UCSD-AML1 (cell line): ENCODE measurements around the gene PRKCB.

Experiments
- DNase-seq: peaks from one replicate; lab custom pipeline; 2025; ENCODE audit not compliant: unreplicated experiment; lab: John Stamatoyannopoulos, UW

The PRKCB gene

DNA sequence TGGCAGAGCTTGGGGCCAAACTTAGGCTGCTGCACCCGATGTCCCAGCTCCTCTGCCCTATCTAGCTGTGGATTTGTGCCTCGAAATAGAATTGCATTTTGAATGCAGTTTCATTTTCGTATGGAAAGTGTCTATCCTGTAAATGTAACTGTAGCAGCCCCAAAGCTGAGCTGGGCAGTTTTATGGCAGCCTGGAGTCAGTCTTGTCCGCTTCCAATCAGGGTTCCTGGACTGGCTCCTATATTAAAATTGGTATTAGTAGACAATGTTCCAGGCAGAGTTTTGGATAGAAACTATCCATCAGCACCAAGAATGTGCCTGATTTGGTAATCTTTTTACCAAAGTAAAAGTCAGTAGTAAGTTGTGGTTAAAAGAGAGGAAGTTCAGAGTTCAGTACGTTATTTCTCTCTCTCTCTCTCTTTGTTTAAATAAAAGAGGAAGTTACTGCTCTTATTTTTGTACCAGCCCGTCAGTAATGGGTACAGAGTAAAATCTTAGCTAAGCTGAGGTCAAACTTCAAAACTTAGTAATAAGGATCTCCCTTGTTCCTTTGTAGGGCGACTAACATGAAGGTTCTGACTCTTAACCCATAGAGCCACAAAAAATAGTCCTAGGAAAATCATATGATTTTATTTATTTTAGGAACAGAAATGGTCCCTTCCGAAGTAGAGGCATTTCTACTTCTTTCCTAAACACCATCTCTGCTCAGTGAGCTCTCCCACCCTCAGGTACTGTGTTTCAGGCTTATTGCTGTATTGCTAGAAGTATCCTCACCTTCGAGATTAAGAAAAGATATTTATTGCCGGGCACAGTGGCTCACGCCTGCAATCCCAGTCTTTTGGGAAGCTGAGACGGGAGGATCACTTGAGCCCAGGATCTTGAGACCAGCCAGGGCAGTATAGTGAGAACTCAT is 28.0 kb downstream of the PRKCB start:
- DNase-seq = no peak

DNA sequence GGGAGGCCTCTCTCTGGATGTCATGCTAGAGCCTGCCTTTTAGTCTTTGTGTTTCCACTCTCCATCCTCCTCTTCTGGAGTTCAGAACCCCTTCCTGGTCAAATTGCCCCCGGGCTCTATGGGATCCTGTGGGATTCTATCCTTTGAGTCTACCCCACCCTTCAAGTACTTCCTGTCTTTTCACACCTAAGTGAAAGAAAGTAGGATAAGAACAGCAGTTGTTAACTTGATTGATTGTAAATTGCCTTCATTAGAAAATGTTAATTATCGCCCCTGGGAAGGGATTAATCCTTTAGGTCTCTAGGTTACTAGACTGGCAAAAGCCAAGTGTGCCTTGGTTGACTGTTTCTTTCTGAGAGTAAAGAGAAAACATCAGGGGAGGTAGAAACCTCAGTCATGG is 30.1 kb downstream of the PRKCB start:
- no peak for DNase-seq

DNA sequence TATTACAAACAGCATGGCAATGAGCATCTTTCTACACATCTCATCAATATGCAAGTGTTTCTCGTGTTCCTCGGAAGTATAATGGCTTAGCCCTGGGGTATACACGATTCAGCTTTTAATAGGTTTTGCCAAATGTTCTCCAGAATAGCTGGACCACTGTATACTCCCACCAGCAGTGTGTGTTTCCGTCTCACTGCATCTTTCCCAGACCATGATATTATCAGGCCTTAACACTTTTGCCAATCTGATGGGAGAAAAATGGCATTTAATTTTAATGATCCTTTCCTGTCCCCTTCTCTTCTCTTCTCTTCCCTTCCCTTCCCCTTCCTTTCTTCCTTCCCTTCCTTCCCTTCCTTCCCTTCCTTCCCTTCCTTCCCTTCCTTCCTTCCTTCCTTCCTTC is 30.8 kb downstream of the PRKCB start:
- no peak for DNase-seq

GRCh38 chr16:23867566-23867965 is 31.8 kb downstream of the PRKCB start:
- DNase-seq = no peak

DNA sequence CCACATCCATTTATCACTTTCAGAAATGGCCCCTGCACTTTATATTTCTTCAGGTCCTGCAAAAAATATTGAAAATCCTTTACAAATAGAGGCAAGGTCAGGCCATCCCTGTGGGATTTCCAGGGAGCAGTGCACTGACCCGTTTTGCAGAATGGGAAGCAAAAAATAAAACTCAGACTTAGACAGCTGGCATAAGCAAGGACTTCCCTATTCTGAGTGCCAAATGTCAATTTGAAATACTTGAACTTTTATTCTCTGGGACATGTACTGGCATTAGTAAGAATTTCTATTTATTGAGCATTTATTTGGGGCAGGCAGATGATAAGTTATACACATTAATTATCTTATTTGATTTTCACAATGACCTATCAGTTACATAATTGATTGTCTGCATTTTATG is 32.4 kb downstream of the PRKCB start:
- no peak for DNase-seq

DNA sequence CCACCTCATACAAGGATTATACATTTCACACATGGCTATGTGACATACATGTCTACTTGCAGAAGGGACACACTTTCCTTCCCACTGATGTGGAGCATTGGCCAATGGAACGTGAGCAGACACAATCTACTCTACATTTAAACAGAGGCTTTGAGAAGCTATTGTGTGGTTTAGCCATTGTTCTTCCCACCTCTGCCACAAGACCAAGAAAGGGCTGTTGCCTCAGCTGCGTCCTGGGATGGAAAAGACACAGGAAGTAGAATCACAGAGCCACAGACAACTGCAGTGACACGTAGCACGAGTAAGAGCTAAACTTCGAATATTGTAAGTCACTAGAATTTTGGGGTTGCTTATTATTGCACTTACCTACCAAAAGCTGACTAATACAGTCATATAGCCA is 33.3 kb downstream of the PRKCB start:
- DNase-seq = no peak

- DNase-seq = no peak
These were observed 36.1 kb downstream of the PRKCB start for GRCh38 chr16:23871924-23872323.

DNA sequence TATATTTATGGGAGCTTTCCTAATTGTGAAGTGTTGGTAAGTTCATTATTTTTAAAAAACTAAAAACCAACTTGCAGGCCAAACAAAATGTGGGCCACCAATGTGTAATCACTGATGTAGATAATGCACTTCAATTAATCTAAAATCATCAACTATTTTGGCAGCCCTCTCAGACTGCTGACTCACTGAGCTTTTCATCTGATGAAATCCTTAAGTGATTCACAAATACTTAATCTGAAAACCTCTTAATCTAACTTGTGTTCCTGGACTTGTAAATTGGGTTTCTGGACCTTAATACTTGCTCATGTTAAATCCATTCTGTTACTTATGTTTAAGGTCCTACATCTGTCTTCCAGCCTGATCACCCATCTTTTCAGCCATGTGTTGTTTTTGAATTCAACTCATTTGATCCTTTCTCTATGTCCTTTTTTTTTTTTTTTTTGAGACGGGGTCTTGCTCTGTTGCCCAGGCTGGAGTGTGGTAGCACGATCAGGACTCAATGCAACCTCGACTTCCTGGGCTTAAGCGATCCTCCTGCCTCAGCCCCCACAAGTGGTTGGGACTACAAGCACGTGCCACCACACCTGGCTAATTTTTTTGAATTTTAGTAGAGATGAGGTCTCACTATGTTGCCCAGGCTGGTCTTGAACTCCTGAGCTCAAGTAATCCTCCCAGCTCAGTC is 39.0 kb downstream of the PRKCB start:
- no peak for DNase-seq

DNA sequence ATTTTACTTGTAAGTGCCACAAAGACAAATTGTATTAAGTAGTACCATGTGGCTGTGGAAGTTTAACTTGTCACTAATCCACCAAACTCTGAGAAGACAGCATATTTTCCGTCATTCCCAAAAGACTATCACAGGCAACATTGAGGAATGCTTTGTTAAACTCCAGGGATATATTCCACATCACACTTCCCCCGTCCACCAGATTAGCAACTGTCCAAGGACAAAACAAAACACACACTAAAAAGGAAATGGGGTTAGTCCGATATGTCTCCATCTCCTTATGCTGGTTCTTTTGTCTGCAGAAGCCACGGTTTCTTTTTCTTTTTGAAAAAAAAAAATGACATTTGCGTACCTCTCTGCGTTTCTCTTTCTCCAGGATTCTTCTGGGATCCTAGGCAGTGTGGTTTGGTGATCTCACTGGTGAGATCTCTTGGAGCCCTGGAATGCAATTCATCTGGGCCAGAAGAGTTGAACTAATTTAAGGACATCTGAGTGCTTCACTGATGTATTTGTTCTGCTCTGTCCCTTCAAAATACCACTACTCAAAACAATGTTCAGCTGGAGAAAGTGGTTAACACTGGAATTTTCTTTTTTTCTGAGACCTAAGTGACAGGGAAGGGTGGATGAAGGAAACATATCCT is 40.6 kb downstream of the PRKCB start:
- no peak for DNase-seq

GRCh38 chr16:23877107-23878070 is 41.6 kb downstream of the PRKCB start:
- peak; percentile 48 for DNase-seq

DNA sequence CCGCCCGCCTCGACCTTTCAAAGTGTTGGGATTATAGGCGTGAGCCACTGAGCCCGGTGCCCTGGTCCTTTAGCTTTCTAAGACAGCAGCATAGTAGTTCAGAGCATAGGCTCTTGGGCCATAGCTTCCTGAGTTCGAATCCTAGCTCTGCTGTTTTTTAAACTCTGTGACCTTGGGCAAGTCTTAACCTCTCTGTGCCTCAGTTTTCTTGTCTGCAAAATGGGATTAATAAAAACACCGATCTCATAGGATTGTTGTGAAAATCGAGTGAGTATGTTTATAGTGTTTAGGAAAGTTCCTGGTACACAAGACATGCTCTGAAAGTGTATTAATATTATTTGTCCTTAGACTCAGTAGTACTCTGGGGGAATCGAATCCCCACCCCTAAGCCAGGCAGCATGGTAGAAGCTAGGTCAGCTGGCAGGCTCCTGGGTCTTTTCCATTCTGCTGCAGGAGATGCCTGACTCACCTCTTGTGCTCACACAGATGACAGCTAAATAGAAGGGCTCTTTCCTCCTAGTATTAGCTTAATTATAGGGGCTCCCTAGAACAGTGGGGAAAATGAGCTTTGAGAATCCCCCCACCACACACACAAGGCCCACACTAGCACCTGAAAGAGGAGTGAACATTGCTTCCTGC is 44.1 kb downstream of the PRKCB start:
- no peak for DNase-seq

GRCh38 chr16:23889189-23889588 is 53.4 kb downstream of the PRKCB start:
- no peak for DNase-seq

GRCh38 chr16:23893986-23894385 is 58.2 kb downstream of the PRKCB start:
- no peak for DNase-seq

- DNase-seq = no peak
These were observed 59.3 kb downstream of the PRKCB start for GRCh38 chr16:23895052-23895451.

GRCh38 chr16:23896832-23897821 is 61.3 kb downstream of the PRKCB start:
- peak; percentile 71 for DNase-seq

GRCh38 chr16:23898682-23899430 is 63.1 kb downstream of the PRKCB start:
- no peak for DNase-seq

GRCh38 chr16:23899869-23900268 is 64.1 kb downstream of the PRKCB start:
- DNase-seq = no peak

DNA sequence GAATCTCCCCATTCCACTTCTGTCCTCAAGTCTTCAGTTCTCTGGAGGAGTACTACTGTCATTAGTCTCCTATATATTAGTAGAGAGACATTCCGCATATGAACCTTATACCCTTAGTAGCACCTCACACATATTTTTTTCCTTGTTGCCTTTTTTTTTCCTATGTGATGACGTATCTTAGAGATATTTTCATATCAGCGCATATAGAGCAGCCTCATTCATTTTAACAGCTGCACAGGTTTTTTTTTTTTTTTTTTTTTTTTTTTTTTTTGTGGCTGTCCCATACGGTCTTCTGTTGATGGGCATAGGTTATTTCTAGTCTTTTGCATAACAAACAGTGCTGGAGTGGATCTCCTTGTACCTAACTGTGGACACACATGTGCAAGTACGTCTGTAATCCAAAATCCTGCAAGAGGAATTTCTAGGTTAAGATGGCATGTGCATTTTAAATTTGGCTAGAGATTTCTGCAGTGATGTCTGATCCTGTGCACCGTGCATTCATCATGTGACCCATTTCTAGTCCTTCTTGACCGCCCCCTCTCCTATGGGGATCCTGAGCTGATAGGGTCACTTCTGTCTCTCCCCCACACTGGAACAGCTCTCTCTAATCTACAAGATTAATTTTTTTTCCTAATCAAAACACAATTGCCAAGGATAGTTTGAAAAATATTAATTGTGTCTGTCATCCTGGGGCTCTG is 64.8 kb downstream of the PRKCB start:
- no peak for DNase-seq
